A549 treated with Mapracorat at 1 μM for 4 hours (cell line): Measurements from ENCODE around the gene GJE1. TPM values are rescaled to one million over a fixed set of nuclear protein-coding genes. Genes with fewer than 3 reads are reported as not detected.

Experiments used
- total RNA-seq: library from RNA; stranded (reverse); fragments of 200-300 nt; extraction: Qiagen RNA extraction; gene quantifications from 5 replicates; pipeline ENCODE4 v1.2.3, GENCODE V29; 2022

The GJE1 gene
- not detected in 5 replicates for total RNA-seq

GRCh38 chr6:142132625-142133024 is at the start of gene GJE1:
GJE1 (plus strand) TSS chr6:142132925; CDS start chr6:142133159, 234 bp downstream.

GRCh38 chr6:142146828-142147662 is 14.3 kb downstream of the GJE1 start, which contains the start of the genes NMBR and VTA1:
NMBR (minus strand) TSS chr6:142147122; CDS start chr6:142088658, 58,464 bp downstream.
VTA1 (plus strand) TSS chr6:142147263; CDS start chr6:142147288, 25 bp downstream.

Other genes starting within 250 kb of the GJE1 start
- gene NMBR, start 14.2 kb downstream of the GJE1 start, total RNA-seq = not detected in 5 replicates
- 39.3 to 44.8 TPM (median 43.0 TPM) in 5 replicates for gene VTA1, start 14.3 kb downstream of the GJE1 start, total RNA-seq
- 44.3 to 75.7 TPM (median 63.2 TPM) in 5 replicates for gene ADGRG6, start 169.1 kb downstream of the GJE1 start, total RNA-seq